GM12874 (cell line): ENCODE data around the gene TAF1B.

Experiments used
- TF ChIP-seq, protein P1 (sequence below): IDR thresholded peaks from 2 replicates; pipeline ENCODE4 v1.5.1; 2011; ENCODE audit warnings: low read depth, mild to moderate bottlenecking, control low read depth, low read length, moderate library complexity; ENCODE audit not compliant: insufficient read depth

TAF1B gene

GRCh38 chr2:9805435-9806297 lies 37.6 kb upstream of the TAF1B start:
- TF ChIP-seq, protein P1, sequence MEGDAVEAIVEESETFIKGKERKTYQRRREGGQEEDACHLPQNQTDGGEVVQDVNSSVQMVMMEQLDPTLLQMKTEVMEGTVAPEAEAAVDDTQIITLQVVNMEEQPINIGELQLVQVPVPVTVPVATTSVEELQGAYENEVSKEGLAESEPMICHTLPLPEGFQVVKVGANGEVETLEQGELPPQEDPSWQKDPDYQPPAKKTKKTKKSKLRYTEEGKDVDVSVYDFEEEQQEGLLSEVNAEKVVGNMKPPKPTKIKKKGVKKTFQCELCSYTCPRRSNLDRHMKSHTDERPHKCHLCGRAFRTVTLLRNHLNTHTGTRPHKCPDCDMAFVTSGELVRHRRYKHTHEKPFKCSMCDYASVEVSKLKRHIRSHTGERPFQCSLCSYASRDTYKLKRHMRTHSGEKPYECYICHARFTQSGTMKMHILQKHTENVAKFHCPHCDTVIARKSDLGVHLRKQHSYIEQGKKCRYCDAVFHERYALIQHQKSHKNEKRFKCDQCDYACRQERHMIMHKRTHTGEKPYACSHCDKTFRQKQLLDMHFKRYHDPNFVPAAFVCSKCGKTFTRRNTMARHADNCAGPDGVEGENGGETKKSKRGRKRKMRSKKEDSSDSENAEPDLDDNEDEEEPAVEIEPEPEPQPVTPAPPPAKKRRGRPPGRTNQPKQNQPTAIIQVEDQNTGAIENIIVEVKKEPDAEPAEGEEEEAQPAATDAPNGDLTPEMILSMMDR = no peak

- TF ChIP-seq, protein P1 = no peak
These were observed 37.0 kb upstream of the TAF1B start for GRCh38 chr2:9806298-9806610.

DNA sequence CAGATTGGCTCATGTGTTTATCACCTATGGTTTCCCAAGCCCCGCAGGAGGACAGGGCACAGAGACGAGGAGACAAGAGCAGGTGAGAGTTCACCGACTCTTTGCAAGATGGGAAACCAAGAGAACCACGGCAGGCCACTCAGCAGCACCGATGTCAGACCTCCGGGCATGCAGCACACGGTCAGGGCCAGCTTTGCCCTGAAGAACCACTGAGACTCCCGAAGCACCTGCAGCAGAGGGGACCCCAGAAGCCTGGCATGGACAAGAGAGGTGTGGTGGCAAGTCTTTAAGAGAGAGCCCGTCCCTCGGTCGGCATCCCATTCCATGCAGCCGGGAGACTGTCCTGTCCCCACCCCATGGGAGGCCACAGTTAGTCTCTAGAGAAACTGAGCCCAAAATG lies 36.6 kb upstream of the TAF1B start:
- TF ChIP-seq, protein P1 = no peak

DNA sequence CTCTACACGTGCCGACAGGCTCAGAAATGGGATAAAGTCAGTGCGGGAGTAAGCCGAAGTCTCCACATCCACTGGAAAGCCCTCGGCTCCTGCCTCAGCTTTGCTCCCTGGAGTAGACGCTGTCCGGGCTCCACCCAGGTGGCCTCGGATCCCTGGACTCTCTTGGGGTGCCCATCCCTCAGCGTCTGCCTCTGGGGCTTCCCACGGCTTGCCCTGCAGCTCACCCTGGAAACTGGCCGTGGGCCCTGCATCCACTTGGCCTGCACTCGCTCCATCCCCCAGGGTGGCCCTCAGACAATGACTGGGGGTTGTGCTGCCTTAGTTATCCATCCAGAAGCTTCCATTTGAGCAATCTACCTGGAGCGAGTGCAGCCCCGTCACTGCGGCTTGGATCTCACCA lies 36.2 kb upstream of the TAF1B start:
- TF ChIP-seq, protein P1 = no peak

DNA sequence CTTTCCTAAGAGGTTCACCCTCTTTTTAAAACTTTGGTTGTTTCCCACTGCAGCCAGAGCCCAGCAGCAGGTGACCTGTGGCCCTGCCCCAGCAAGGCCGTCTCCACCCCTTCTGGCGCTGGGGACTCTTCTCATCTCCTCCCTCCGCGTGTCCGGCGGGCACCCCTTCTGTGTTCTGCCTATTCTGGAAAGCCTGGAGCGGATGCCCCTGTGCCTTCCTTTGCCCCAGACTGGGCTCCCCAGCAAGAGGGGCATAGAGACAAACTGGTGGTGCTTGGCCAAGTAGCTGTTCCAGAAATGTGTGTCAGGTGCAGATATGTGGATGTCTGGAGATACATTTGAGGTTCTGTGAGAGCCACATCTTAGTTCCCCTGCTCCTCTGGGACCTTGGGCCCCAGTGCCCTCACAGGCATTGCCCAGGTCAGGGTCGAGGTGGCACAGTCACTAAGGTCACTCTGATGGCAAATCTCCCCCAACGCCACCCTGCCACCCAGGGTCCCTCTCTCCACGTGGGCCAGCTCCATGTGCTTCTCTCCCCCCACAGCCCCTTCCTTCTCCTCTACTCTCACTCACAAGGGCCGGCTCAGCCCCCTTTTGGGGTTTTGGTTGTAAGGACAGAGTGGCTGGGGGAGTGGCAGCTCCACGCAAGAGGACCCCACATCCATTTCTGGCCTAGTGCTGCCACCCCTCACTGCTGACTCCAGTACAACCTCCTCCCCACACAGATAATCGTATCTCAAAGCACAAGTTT lies 35.5 kb upstream of the TAF1B start:
- TF ChIP-seq, protein P1 = no peak

DNA sequence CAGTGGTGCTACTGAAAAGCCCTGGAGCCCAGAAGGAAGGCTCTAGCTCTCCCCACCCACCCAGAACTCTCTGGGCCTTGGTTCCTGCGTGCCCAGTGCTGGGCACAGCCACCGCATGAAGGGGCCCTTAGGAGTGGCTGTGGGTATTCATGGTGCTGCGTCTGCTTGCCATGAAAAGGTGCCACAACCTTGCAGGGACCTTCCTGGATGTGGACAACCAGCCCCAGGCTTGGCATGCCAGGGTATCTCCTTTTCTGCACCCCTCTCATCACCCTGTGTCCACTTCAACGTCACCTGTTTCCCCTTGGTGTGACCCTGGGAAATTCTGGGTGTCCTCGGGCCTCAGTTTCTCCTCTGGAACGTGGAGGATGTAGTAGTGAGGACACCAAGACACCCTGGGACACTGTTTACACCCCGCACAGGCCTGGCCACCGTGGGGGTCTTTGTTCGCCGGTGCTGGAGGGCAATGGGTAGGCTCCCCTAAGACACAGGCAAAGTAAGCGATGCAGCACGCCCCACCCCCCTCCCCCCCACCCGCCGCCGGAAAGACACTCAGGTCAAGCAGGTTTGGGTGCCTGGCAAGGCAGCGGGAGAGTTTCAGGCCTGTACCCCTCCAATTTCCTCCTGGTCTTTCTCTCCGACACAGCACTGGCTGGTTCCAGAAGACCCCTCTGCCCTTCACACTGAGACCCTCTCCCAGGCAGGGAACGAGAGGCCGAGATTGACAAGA lies 34.8 kb upstream of the TAF1B start:
- TF ChIP-seq, protein P1 = no peak

DNA sequence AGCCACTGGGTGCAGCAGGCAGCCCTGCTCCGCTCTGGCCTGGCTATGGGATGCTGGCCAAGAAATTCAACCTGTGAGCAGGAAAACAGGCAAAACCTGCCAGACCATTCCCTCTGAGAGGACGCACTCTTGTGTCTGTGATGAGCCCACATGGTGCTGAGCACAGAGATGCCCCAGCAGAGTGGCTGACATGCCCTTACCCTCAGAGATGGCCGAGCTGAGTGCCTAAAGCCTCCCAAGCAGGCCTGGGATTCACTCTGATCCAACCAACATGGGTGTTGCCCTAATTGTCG lies 34.3 kb upstream of the TAF1B start:
- TF ChIP-seq, protein P1 = no peak
